NT2/D1 (cell line): ENCODE data around the gene SPATA22.

Experiments used
- SUZ12 ChIP-seq: IDR thresholded peaks from 2 replicates; pipeline ENCODE4 v1.6.1; 2011; ENCODE audit not compliant: insufficient read length, insufficient read depth; ENCODE audit errors: extremely low read depth
- ZNF274 ChIP-seq: IDR thresholded peaks from 2 replicates; pipeline ENCODE4 v1.6.1; 2011; ENCODE audit warnings: mild to moderate bottlenecking, low read depth, low read length

GRCh38 chr17:3474212-3474611 is 2.6 kb upstream of the SPATA22 start:
- no peak for TF ChIP-seq ZNF274
- no peak for TF ChIP-seq SUZ12
